ENCODE results near the gene HIPK1. TPM values are rescaled to one million over a fixed set of nuclear protein-coding genes. Genes with fewer than 3 reads are reported as not detected.

HIPK1 gene
- total and polyA plus RNA-seq, 10 of the 15 experiments (the other 5 are each of a cell fraction or from before 2014, with no cell fraction given), result 4.2 to 33.9 (median 11.4) TPM

DNA sequence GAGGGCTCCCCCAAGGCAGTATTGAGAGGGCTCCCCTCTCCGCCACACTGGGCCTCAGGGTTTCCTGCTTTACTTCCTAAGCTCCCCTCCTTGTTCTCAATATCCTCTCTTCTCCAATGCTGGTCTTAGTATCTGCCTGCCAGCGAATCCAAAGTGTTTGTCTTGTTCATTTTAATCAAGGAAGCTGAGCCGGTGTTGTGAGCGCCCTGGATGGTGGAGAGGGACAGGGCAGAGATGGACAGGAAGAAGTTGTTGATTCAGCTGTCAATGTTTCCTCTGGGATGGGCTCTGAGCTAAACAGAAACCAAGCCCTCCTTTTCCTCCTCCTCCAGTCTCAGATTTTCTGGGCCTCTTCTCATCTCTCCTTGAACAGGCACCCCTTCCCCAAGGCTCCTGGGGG lies 55.6 kb downstream of the HIPK1 start:
- Histone ChIP-seq H3K27me3 (replicated peaks in 1 of 2; ENCODE audit: control insufficient read depth in 2 of 2, insufficient read depth in 2 of 2, low read length in 1 of 2) (no peaks in the 10 kb centered on the region), H3K36me3 (ENCODE audit: control insufficient read depth in 2 of 2, insufficient read depth in 2 of 2, low read length in 1 of 2) (no peaks in the 10 kb centered on the region), H3K4me2 (ENCODE audit: control insufficient read depth, insufficient read depth) (no peak overlapping the region), H3K79me2 (ENCODE audit: control insufficient read depth, insufficient read depth, low read length) (no peaks in the 10 kb centered on the region), H3K9ac (ENCODE audit: control insufficient read depth, insufficient read depth, low read length) (no peak overlapping the region), H3K4me3 (no peak overlapping the region), H2AFZ (ENCODE audit: control insufficient read depth, low read depth, low read length) (no peak overlapping the region), H3K9me3 (replicated peaks; ENCODE audit: control insufficient read depth, insufficient read depth, low read length) (peaks cover 2% of the 10 kb centered on the region; the same call in 1 of the 3 replicates), H3K4me1 (ENCODE audit: control insufficient read depth, insufficient read depth, low read length) (no peaks in the 10 kb centered on the region), H3K27ac (ENCODE audit: control insufficient read depth, insufficient read depth) (no peak overlapping the region), H4K20me1 (ENCODE audit: control insufficient read depth, insufficient read depth) (no peaks in the 10 kb centered on the region)
- FAIRE-seq, result no peak
- no peak for DNase-seq (ENCODE audit: low read depth, low spot score)
- WGBS (ENCODE audit: insufficient coverage, insufficient replicate concordance, low lambda C conversion rate, missing lambda C conversion rate), result 32% methylated on average over 4 of the region's 4 CpGs
- ChIA-PET SMC1A (ENCODE audit: uncharacterized antibody, unreplicated experiment) (interaction anchor here (1.0 to 1.2 kb wide), 2 partner anchors 8 to 17 kb away, joined by 3 to 4 read pairs; no protein-coding TSS in a partner anchor), RAD21 (ENCODE audit: unreplicated experiment) (interaction anchor here (1.0 to 1.6 kb wide), 2 partner anchors 149 to 298 kb away, joined by 4 to 6 read pairs; no protein-coding TSS in a partner anchor), CTCF (interaction anchor here (0.7 to 1.4 kb wide), 3 partner anchors 147 to 298 kb away, joined by 3 to 8 read pairs (median 4); no protein-coding TSS in a partner anchor), POLR2A (interaction anchor here (1.0 kb wide), 1 partner anchor 14 kb away, joined by 3 read pairs; no protein-coding TSS in a partner anchor)
- intact Hi-C loops (cut with micrococcal nuclease; ENCODE audit: unreplicated experiment), result no loop called here
- in situ Hi-C loops (cut with MboI), result loop anchor here (5.0 kb wide), 1 partner anchor 293 kb away; no protein-coding TSS in a partner anchor
- TF ChIP-seq CBFB (IDR thresholded peaks at IDR 0.05; ENCODE audit: low read depth) (no peak), CBX5 (IDR thresholded peaks at IDR 0.05; ENCODE audit: low read depth) (no peak), ATF7 (IDR thresholded peaks at IDR 0.05; ENCODE audit: low read depth) (no peak), IRF4 (IDR thresholded peaks at IDR 0.05; ENCODE audit: low read depth, low read length) (no peak), FOXK2 (IDR thresholded peaks at IDR 0.05) (no peak), ZSCAN29 (IDR thresholded peaks at IDR 0.05) (no peak), RCOR1 (conservative IDR thresholded peaks at IDR 0.05; ENCODE audit: low read depth, low read length) (no peak), MAX (IDR thresholded peaks at IDR 0.05; ENCODE audit: low read depth, low read length) (no peak), NR2C2 (IDR thresholded peaks at IDR 0.05; ENCODE audit: borderline replicate concordance, control insufficient read depth, insufficient read length, low read depth) (no peak), HDAC2 (IDR thresholded peaks at IDR 0.05) (no peak), POU2F2 (IDR thresholded peaks at IDR 0.05; ENCODE audit: borderline replicate concordance, low read depth, low read length) (no peak), BCLAF1 (IDR thresholded peaks at IDR 0.05) (no peak), ATF2 (IDR thresholded peaks at IDR 0.05; ENCODE audit: low read length) (no peak), EZH2 (IDR thresholded peaks at IDR 0.05; ENCODE audit: borderline replicate concordance, control insufficient read depth, low read depth, low read length) (no peak), E2F4 (IDR thresholded peaks at IDR 0.05; ENCODE audit: low read depth, low read length) (no peak), ZNF384 (IDR thresholded peaks at IDR 0.05; ENCODE audit: borderline replicate concordance, low read depth, low read length) (no peak), BCL11A (IDR thresholded peaks at IDR 0.05; ENCODE audit: low read depth, low read length) (no peak), SPI1 (IDR thresholded peaks at IDR 0.05; ENCODE audit: borderline replicate concordance, insufficient read depth, low read depth, low read length) (no peak), MTA2 (IDR thresholded peaks at IDR 0.05; ENCODE audit: low read depth) (no peak)
- no peak for ATAC-seq
- no TSS peak for BruUV-seq (replicated peaks)

Measured in GM12878 (cell line).